Mesothelial cell of epicardium (in vitro differentiated cells): ENCODE measurements around the gene CSNK1G1. TPM values are rescaled to one million over a fixed set of nuclear protein-coding genes. Genes with fewer than 3 reads are reported as not detected.

Source experiments
- DNase-seq, 2 experiments: peaks; one replicate each; pipeline ENCODE4 v3.0.0; 2021; ENCODE audit warnings: low spot score in 2 of 2; ENCODE audit not compliant: unreplicated experiment in 2 of 2
- H3K27ac Mint-ChIP-seq: 2 replicates; pipeline ENCODE4 v1.8.0; 2021; ENCODE audit warnings: mixed read lengths
- H3K27me3 Mint-ChIP-seq: 2 replicates; pipeline ENCODE4 v1.8.0; 2021; ENCODE audit warnings: low read depth, mixed read lengths
- H3K36me3 Mint-ChIP-seq: 2 replicates; pipeline ENCODE4 v1.8.0; 2021; ENCODE audit warnings: mixed read lengths
- H3K4me1 Mint-ChIP-seq: 2 replicates; pipeline ENCODE4 v1.8.0; 2021; ENCODE audit warnings: mixed read lengths
- H3K4me3 Mint-ChIP-seq: 2 replicates; pipeline ENCODE4 v1.8.0; 2021; ENCODE audit warnings: mild to moderate bottlenecking, moderate library complexity, mixed read lengths
- H3K9me3 Mint-ChIP-seq: 2 replicates; pipeline ENCODE4 v1.8.0; 2021; ENCODE audit warnings: mixed read lengths
- total RNA-seq: library from RNA; stranded (reverse); gene quantifications from 3 replicates; pipeline ENCODE4 v1.2.1, GENCODE V29; 2021
- TF ChIP-seq, protein P1 (sequence below): fragments of 200-600 bp; sonication (generic); IDR thresholded peaks from one replicate; pipeline ENCODE4 v1.5.0; 2021; ENCODE audit warnings: antibody characterized with exemption; ENCODE audit not compliant: unreplicated experiment

The CSNK1G1 gene
- total RNA-seq, 1 donor from 2014 or later: 27.1 TPM

- Mint-ChIP-seq H3K9me3 (no peaks in the 10 kb centered on the region), H3K4me3 (no peak overlapping the region)
- no peak for DNase-seq
These were observed 175.6 kb downstream of the CSNK1G1 start for GRCh38 chr15:64180235-64180824.

DNA sequence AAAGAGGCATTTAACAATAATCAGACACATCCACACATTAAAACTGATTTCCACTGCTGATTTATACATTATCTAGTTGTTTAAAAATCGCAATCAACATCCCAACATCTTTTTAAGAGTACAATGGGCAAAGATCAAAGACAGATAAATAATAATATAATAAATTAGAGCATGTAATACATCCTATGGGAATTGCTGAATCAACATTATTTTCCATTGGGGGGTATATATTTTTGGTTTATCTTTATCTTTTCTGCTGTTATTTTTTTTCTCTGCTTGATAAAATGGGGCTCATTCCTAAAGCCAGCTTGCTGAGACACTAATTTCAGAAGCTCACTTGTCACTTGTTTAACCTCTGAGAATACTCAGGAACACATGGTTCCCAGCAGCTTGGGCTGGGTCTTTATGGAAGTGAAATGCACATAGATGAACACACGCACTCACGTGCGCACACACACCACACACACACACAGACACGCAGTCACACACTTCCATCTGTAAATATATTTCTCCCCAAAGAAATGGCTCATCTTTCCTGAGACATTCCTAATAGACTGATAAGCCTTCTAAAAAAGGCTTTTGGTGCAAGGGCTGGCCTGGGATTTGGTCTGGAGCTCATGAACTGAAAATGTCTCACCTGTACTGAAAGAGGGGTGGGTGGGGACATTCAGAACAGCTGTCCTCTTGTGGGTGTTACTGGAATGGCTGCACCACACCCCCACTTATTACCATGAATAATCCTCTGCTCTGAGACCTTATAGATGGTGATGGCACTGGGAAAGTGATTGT is 189.7 kb downstream of the CSNK1G1 start:
- H3K27me3 Mint-ChIP-seq: no peaks in the 10 kb centered on the region
- no peak overlapping the region for H3K27ac Mint-ChIP-seq
- no peak overlapping the region for H3K4me3 Mint-ChIP-seq
- H3K36me3 Mint-ChIP-seq: peaks cover 6% of the 10 kb centered on the region
- TF ChIP-seq, protein P1, sequence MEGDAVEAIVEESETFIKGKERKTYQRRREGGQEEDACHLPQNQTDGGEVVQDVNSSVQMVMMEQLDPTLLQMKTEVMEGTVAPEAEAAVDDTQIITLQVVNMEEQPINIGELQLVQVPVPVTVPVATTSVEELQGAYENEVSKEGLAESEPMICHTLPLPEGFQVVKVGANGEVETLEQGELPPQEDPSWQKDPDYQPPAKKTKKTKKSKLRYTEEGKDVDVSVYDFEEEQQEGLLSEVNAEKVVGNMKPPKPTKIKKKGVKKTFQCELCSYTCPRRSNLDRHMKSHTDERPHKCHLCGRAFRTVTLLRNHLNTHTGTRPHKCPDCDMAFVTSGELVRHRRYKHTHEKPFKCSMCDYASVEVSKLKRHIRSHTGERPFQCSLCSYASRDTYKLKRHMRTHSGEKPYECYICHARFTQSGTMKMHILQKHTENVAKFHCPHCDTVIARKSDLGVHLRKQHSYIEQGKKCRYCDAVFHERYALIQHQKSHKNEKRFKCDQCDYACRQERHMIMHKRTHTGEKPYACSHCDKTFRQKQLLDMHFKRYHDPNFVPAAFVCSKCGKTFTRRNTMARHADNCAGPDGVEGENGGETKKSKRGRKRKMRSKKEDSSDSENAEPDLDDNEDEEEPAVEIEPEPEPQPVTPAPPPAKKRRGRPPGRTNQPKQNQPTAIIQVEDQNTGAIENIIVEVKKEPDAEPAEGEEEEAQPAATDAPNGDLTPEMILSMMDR: no peak
- DNase-seq: no peak
- H3K9me3 Mint-ChIP-seq: no peaks in the 10 kb centered on the region
- peaks cover 22% of the 10 kb centered on the region for H3K4me1 Mint-ChIP-seq

More at GRCh38 chr15:64180235-64180824, 175.6 kb downstream of the CSNK1G1 start:
- TF ChIP-seq, protein P1: no peak
- Mint-ChIP-seq H3K4me1 (peaks cover 7% of the 10 kb centered on the region), H3K27ac (no peak overlapping the region), H3K27me3 (no peaks in the 10 kb centered on the region), H3K36me3 (peaks cover 16% of the 10 kb centered on the region)

DNA sequence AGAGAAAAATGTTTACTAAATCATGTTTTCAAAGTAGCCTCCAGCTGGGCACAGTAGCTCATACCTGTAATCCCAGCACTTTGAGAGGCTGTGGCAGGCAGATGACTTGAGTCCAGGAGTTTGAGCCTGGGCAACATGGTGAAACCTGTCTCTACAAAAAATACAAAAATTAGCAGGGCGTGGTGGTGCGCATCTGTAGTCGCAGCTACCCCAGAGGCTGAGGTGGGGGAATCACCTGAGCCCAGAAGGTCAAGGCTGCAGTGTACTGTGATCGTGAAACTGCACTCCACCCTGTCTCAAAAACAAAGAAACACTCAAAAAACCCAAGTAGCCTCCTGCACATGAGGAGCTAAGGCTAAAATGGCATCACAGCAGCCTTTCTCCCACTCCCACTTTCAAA is 191.5 kb downstream of the CSNK1G1 start:
- Mint-ChIP-seq H3K4me1 (peaks cover 28% of the 10 kb centered on the region), H3K27ac (peak overlapping the region; percentile 93), H3K27me3 (no peaks in the 10 kb centered on the region), H3K9me3 (no peaks in the 10 kb centered on the region), H3K36me3 (peaks cover 8% of the 10 kb centered on the region), H3K4me3 (no peak overlapping the region)
- no peak for DNase-seq
- TF ChIP-seq, protein P1: no peak

DNA sequence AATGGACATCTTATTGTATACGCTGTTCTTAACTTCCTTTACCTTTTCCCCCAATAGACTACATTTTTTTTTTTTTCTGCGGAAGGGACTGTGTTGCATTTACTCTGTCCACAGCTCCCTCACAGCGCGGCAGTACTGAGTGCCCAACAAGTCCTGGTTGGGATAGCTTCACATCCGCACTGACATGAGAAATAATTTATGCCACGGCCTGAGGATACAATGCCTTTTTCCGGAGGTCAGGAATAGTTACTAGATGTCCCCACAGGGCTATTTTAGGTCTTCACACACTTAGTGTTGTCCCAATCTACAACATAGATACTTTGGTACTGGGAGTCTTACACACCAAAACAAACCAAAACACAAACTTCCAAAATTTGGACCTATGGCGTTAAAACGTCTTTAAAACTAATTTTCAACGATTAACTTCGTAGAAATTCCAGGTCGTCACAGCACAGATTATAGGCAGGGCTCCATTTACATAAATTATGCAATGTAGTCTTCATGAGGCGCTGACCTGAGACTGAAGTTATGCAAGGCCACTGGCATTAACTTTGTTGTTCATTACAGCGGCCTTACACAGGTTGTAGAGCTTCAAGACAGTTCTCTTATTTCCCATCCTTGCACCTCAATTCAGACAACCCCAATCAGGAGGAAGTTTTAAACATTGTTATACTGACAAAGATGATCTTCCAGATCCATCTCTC is 192.2 kb downstream of the CSNK1G1 start:
- DNase-seq: no peak

DNA sequence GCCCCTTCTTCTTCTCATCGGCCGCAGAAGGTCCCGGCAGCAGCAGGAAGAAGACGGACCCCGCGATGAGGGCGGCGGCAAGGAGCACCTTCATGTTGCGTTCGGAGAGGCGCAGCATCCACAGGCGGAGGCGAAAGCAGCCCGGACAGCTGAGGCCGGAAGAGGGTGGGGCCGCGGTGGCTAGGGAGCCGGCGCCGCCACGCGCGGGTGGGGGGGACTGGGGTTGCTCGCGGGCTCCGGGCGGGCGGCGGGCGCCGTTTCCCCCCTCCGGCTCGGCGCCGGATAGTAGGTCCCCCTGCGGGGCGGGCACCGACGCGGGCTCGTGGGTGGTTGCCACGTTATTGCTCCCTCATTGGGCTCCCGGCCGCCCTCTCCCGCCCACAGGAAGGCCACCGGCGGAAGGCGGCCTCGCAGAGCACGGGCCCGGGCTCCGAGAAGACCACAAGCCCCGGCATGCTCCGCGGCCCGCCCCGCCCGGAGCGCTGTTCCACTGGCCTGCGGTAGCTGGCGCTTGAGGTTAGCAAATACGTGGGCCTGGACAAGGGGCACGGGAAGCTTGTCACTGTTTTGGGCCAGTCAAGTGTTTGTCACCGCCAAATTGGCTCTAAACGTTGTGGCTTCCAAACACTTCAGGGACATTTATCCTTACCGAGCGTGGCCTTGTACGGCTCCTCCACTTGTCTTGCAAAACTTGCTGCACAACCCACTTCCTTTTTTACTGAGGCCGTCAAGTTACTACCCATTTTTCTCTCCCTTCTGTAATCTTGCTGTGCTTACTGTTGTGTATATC is 192.9 kb downstream of the CSNK1G1 start, which contains the start of gene PPIB:
PPIB (minus strand) TSS at position 154 of the 790 bp plus-strand sequence; CDS start at position 118, 36 bp downstream.
- H3K36me3 Mint-ChIP-seq: peaks cover 16% of the 10 kb centered on the region
- H3K27ac Mint-ChIP-seq: peak within 1 kb of the TSS; percentile 93
- peaks cover 29% of the 10 kb centered on the region for H3K4me1 Mint-ChIP-seq
- H3K27me3 Mint-ChIP-seq: no peaks in the 10 kb centered on the region
- peak within 1 kb of the TSS; percentile 88 for H3K4me3 Mint-ChIP-seq
- peak; percentile 92 to 94 for DNase-seq
- H3K9me3 Mint-ChIP-seq: no peaks in the 10 kb centered on the region
- TF ChIP-seq, protein P1: no peak

More for the DNA sequence above, 192.2 kb downstream of the CSNK1G1 start:
- Mint-ChIP-seq H3K4me1 (peaks cover 28% of the 10 kb centered on the region), H3K9me3 (no peaks in the 10 kb centered on the region), H3K4me3 (peak overlapping the region; percentile 70), H3K27me3 (no peaks in the 10 kb centered on the region), H3K27ac (peak overlapping the region; percentile 93), H3K36me3 (peaks cover 10% of the 10 kb centered on the region)
- TF ChIP-seq, protein P1: no peak
